ENCODE data around the gene DMAC1. TPM values are rescaled to one million over a fixed set of nuclear protein-coding genes. Genes with fewer than 3 reads are reported as not detected.

Gene DMAC1
- total and polyA plus RNA-seq, 2 experiments from 2014 or later: 13.1 to 78.2 TPM

DNA sequence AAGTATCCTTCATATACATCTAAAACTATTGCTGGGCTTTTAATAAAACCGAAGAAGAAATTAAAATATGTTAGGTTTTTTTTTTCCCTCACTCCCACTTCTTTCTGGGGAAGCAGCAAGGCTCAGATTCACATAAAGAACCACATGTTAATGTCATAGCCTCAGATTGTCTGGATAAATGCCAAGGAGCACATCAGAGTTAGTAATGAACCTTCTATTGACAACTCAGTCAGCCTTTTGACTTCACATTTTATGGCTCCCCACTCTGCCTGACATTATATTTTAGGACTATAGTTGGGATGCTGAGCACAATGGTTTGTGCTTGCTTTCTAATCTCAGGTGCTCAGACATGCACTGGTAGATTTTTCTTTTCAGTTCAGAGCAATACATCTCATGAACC lies 21.8 kb downstream of the DMAC1 start:
- TF ChIP-seq EZH2phosphoT487 (IDR thresholded peaks at IDR 0.05; ENCODE audit: insufficient read depth, low read depth): no peak
- TF ChIP-seq EZH2 (IDR thresholded peaks at IDR 0.05; ENCODE audit: insufficient read depth, poor library complexity, severe bottlenecking): no peak
- Histone ChIP-seq H4K20me1 (ENCODE audit: insufficient read depth) (no peaks in the 10 kb centered on the region), H3K27ac (no peak overlapping the region), H2AFZ (no peak overlapping the region), H3K4me3 (no peak overlapping the region), H3K4me1 (ENCODE audit: insufficient read depth) (no peaks in the 10 kb centered on the region), H3K4me2 (ENCODE audit: unreplicated experiment) (no peak overlapping the region), H3K36me3 (ENCODE audit: low read depth) (no peaks in the 10 kb centered on the region), H3K27me3 (replicated peaks; ENCODE audit: insufficient read depth) (no peaks in the 10 kb centered on the region), H3K79me2 (ENCODE audit: insufficient read depth) (no peaks in the 10 kb centered on the region), H3K9me3 (ENCODE audit: low read depth) (no peaks in the 10 kb centered on the region), H3F3A (ENCODE audit: insufficient read depth) (no peaks in the 10 kb centered on the region), H3K9me2 (ENCODE audit: insufficient read depth) (no peaks in the 10 kb centered on the region), H3K9ac (no peak overlapping the region)
- WGBS, 2 experiments (ENCODE audit: low coverage in 1 of 2, low lambda C conversion rate in 2 of 2, missing lambda C conversion rate in 2 of 2): 2 to 5% methylated on average over 1 of the region's 1 CpG
- in situ Hi-C loops (cut with MboI): no loop called here
- no peak for DNase-seq

DNA sequence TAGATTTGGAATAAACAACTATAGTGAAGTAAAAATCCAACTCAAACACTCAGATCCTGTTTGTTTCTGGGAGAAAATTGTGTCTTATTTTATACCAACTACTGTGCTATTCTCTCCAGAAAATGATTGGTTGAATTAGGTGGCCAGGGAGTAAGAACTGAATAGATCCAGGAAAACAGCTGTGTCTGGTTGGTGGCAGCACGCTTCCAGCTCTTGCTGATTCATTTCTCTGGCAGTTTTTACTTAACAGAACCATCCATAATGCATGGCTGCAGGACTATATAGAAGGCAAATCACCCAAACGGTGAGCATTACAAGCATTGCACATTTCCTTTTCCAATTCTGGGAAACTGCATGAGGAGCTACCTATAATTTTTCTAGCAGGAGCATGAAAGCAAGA lies 29.5 kb downstream of the DMAC1 start:
- Histone ChIP-seq H3K4me2 (ENCODE audit: unreplicated experiment) (no peak overlapping the region), H3K4me1 (ENCODE audit: insufficient read depth) (no peaks in the 10 kb centered on the region), H3K4me3 (no peak overlapping the region), H4K20me1 (ENCODE audit: insufficient read depth) (no peaks in the 10 kb centered on the region), H3K36me3 (ENCODE audit: low read depth) (no peaks in the 10 kb centered on the region), H3K9me3 (ENCODE audit: low read depth) (no peaks in the 10 kb centered on the region), H3K79me2 (ENCODE audit: insufficient read depth) (no peaks in the 10 kb centered on the region), H2AFZ (no peak overlapping the region), H3K9me2 (ENCODE audit: insufficient read depth) (no peaks in the 10 kb centered on the region), H3K9ac (no peak overlapping the region), H3K27me3 (replicated peaks; ENCODE audit: insufficient read depth) (no peaks in the 10 kb centered on the region), H3F3A (ENCODE audit: insufficient read depth) (no peaks in the 10 kb centered on the region), H3K27ac (no peak overlapping the region)
- no peak for DNase-seq
- WGBS, 2 experiments (ENCODE audit: low coverage in 1 of 2, low lambda C conversion rate in 2 of 2, missing lambda C conversion rate in 2 of 2): 0 to 2% methylated on average over 2 of the region's 2 CpGs
- TF ChIP-seq EZH2 (IDR thresholded peaks at IDR 0.05; ENCODE audit: insufficient read depth, poor library complexity, severe bottlenecking): no peak
- no peak for TF ChIP-seq EZH2phosphoT487 (IDR thresholded peaks at IDR 0.05; ENCODE audit: insufficient read depth, low read depth)
- in situ Hi-C loops (cut with MboI): no loop called here

DNA sequence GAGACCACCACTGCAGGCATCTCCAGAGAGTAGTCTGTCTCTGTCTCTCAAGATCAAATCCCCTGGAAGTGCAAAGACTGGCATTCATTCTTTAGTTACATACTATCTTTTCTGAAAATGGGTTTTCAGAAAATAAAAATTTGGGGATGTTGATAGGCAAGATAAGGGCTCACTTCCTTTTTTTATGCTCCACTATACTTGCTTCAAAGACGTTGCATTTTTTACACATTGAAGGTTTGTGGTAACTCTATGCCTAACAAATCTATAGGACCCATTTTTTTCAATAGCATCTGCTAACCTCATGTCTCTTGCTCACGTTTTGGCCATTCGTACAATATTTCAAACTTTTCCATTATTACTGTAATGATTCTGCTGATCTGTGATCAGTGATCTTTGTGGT lies 37.0 kb downstream of the DMAC1 start:
- TF ChIP-seq EZH2 (IDR thresholded peaks at IDR 0.05; ENCODE audit: insufficient read depth, poor library complexity, severe bottlenecking): no peak
- H3K4me1 ChIP-seq (ENCODE audit: insufficient read depth): no peaks in the 10 kb centered on the region
- H3K79me2 ChIP-seq (ENCODE audit: insufficient read depth): no peaks in the 10 kb centered on the region
- no peaks in the 10 kb centered on the region for H4K20me1 ChIP-seq (ENCODE audit: insufficient read depth)
- no peaks in the 10 kb centered on the region for H3K27me3 ChIP-seq (replicated peaks; ENCODE audit: insufficient read depth)
- WGBS, 2 experiments (ENCODE audit: low coverage in 1 of 2, low lambda C conversion rate in 2 of 2, missing lambda C conversion rate in 2 of 2): 1 to 7% methylated on average over 3 of the region's 3 CpGs
- no peak overlapping the region for H3K9ac ChIP-seq
- no peaks in the 10 kb centered on the region for H3K9me2 ChIP-seq (ENCODE audit: insufficient read depth)
- DNase-seq: no peak
- no peak overlapping the region for H3K4me3 ChIP-seq
- no peaks in the 10 kb centered on the region for H3K9me3 ChIP-seq (ENCODE audit: low read depth)
- in situ Hi-C loops (cut with MboI): no loop called here
- H3K36me3 ChIP-seq (ENCODE audit: low read depth): no peaks in the 10 kb centered on the region
- no peak overlapping the region for H3K27ac ChIP-seq
- H2AFZ ChIP-seq: no peak overlapping the region
- H3K4me2 ChIP-seq (ENCODE audit: unreplicated experiment): no peak overlapping the region
- no peaks in the 10 kb centered on the region for H3F3A ChIP-seq (ENCODE audit: insufficient read depth)

DNA sequence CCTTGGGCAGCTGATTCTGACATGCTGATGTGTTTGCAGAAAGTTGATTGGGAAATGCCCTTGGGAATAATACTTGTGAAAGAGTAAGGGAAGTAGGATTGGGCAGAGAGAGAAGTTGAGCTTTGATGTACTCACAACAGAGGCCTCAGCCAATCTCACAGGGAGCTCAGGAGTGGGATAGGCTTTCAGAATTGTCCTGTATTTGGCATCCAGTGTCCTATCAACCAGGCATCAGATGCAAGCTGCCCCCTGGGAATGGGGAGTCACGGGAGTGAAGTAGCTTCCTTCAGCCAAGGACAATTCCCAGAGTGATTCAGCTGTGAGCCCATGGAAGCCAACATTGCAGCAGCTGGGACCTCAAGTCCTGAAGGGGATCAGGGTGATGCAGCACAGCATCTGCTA lies 39.6 kb downstream of the DMAC1 start:
- Histone ChIP-seq H3K9me2 (ENCODE audit: insufficient read depth) (no peaks in the 10 kb centered on the region), H3K36me3 (ENCODE audit: low read depth) (no peaks in the 10 kb centered on the region), H4K20me1 (ENCODE audit: insufficient read depth) (no peaks in the 10 kb centered on the region), H3K4me3 (no peak overlapping the region), H3K27ac (no peak overlapping the region), H3K27me3 (replicated peaks; ENCODE audit: insufficient read depth) (no peaks in the 10 kb centered on the region), H3K4me1 (ENCODE audit: insufficient read depth) (no peaks in the 10 kb centered on the region), H2AFZ (no peak overlapping the region), H3K79me2 (ENCODE audit: insufficient read depth) (no peaks in the 10 kb centered on the region), H3K9me3 (ENCODE audit: low read depth) (no peaks in the 10 kb centered on the region), H3K4me2 (ENCODE audit: unreplicated experiment) (no peak overlapping the region), H3K9ac (no peak overlapping the region), H3F3A (ENCODE audit: insufficient read depth) (no peaks in the 10 kb centered on the region)
- no peak for TF ChIP-seq EZH2 (IDR thresholded peaks at IDR 0.05; ENCODE audit: insufficient read depth, poor library complexity, severe bottlenecking)
- WGBS, 2 experiments (ENCODE audit: low coverage in 1 of 2, low lambda C conversion rate in 2 of 2, missing lambda C conversion rate in 2 of 2): 0% methylated on average over 1 of the region's 1 CpG
- peak; percentile 3 for DNase-seq
- in situ Hi-C loops (cut with MboI): no loop called here

DNA sequence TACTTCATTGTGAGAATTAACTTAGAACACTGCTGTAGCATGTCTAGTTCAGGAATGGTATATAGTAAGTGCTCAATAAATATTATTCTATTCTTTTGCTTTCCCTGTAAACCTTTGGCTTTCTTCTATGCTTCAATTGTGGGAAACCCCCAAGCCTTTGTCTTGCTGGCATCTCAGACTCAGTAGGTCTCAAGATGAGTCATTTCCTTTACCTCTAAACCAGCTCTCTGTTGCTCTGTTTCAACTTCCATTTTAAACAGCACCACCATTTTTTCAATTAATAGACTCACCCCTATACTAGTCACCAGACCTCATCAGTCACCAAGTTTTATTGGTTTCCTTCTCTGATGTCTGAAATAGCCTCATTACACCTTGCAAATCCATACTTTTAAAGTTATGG lies 43.5 kb downstream of the DMAC1 start:
- Histone ChIP-seq H2AFZ (no peak overlapping the region), H3F3A (ENCODE audit: insufficient read depth) (no peaks in the 10 kb centered on the region), H3K9ac (no peak overlapping the region), H3K4me3 (no peak overlapping the region), H4K20me1 (ENCODE audit: insufficient read depth) (no peaks in the 10 kb centered on the region), H3K4me2 (ENCODE audit: unreplicated experiment) (no peak overlapping the region), H3K27ac (no peak overlapping the region), H3K36me3 (ENCODE audit: low read depth) (no peaks in the 10 kb centered on the region), H3K79me2 (ENCODE audit: insufficient read depth) (no peaks in the 10 kb centered on the region), H3K27me3 (replicated peaks; ENCODE audit: insufficient read depth) (no peaks in the 10 kb centered on the region), H3K9me2 (ENCODE audit: insufficient read depth) (no peaks in the 10 kb centered on the region), H3K4me1 (ENCODE audit: insufficient read depth) (no peaks in the 10 kb centered on the region), H3K9me3 (ENCODE audit: low read depth) (no peaks in the 10 kb centered on the region)
- TF ChIP-seq EZH2 (IDR thresholded peaks at IDR 0.05; ENCODE audit: insufficient read depth, poor library complexity, severe bottlenecking): no peak
- TF ChIP-seq EZH2phosphoT487 (IDR thresholded peaks at IDR 0.05; ENCODE audit: insufficient read depth, low read depth): no peak
- DNase-seq: no peak
- in situ Hi-C loops (cut with MboI): no loop called here

Measured in GM23248 (cell line).